ENCODE measurements around the gene EFTUD2.
"Not testable (repeated sequence)": the region's sequence is repeated elsewhere in the genome, so short reads cannot be mapped to it uniquely, and the experiment has no call there.

Gene EFTUD2

GRCh38 chr17:44899074-44899782 lies at the start of gene EFTUD2:
EFTUD2 (minus strand) TSS chr17:44899445; CDS start chr17:44894521, 4,924 bp downstream.
- peak; percentile 85 to 100 (median 94) for DNase-seq

- no peak for DNase-seq
Observed at GRCh38 chr17:44948315-44948795, 49.1 kb upstream of the EFTUD2 start.

- DNase-seq: peak in 13 of 14 donors; percentile 9 to 83 (median 72)
Observed at GRCh38 chr17:44947461-44948314, 48.4 kb upstream of the EFTUD2 start, which contains the start of gene KIF18B. KIF18B (minus strand) TSS chr17:44947773; CDS start chr17:44936344, 11,429 bp downstream.

GRCh38 chr17:44945652-44946051 lies 46.4 kb upstream of the EFTUD2 start:
- not testable (repeated sequence) for DNase-seq

- no peak for DNase-seq
Observed at GRCh38 chr17:44942456-44942855, 43.2 kb upstream of the EFTUD2 start.

GRCh38 chr17:44941712-44942331 lies 42.6 kb upstream of the EFTUD2 start:
- no peak for DNase-seq

GRCh38 chr17:44940768-44941167 lies 41.5 kb upstream of the EFTUD2 start:
- DNase-seq: no peak

- DNase-seq: no peak
Observed at GRCh38 chr17:44940317-44940716, 41.1 kb upstream of the EFTUD2 start.

- no peak for DNase-seq
Observed at GRCh38 chr17:44935116-44935515, 35.9 kb upstream of the EFTUD2 start.

- no peak for DNase-seq
Observed at GRCh38 chr17:44934745-44935105, 35.5 kb upstream of the EFTUD2 start.

- no peak for DNase-seq
Observed at GRCh38 chr17:44933824-44934744, 34.8 kb upstream of the EFTUD2 start.

- no peak for DNase-seq
Observed at GRCh38 chr17:44932787-44933097, 33.5 kb upstream of the EFTUD2 start.

GRCh38 chr17:44932096-44932786 lies 33.0 kb upstream of the EFTUD2 start:
- no peak for DNase-seq

- no peak for DNase-seq
Observed at GRCh38 chr17:44931376-44931775, 32.1 kb upstream of the EFTUD2 start.

GRCh38 chr17:44930667-44931066 lies 31.4 kb upstream of the EFTUD2 start:
- no peak for DNase-seq

- DNase-seq: no peak
Observed at GRCh38 chr17:44928950-44929720, 29.9 kb upstream of the EFTUD2 start.

GRCh38 chr17:44928136-44928535 lies 28.9 kb upstream of the EFTUD2 start:
- DNase-seq: no peak

- DNase-seq: no peak
Observed at GRCh38 chr17:44927696-44928095, 28.5 kb upstream of the EFTUD2 start.

- DNase-seq: no peak
Observed at GRCh38 chr17:44926821-44927525, 27.7 kb upstream of the EFTUD2 start.

All from C1 segment of cervical spinal cord (tissue), 14 donors.